ENCODE results near the gene CEMIP2.

Gene CEMIP2

DNA sequence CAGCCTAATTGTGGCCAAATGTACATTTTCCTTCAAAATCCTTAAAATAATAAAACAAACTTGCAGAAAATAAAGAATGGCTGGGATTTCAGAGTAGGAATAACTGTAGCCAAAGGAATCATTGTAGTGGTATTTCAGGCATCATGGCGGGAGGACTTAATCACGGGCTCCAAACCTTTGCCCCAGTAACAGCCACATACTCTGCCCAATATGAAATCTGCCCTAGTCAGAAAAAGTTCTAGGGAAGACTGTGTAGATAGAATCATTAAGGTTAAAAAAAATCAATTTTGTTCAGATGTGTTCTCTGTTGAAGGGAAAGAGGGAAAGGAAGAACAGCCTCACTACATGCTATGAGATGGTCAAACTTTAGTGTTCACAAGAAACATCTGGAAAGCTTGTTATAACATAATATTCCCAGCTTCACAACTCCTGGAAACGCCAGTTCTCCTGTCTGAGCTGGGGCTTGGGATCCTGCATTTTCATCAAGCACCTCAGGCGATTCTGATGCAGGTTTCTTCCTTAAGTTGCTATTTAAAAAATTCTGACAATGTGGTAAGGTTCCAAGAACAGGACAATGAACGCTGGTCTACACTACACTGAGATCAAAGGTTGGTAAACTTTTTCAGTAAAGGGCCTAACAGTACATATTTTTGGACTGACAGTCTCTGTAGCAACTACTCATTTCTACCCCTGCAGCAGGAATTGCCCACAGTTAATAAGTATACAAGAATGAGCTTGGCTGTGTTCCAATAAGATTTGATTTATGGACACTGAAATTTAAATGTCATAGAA, 87.9 kb downstream of the CEMIP2 start:
- POLR2A ChIA-PET = interaction anchor here (0.7 to 1.9 kb wide), 2 partner anchors 88 to 692 kb away, joined by 3 to 5 read pairs; partner anchors contain the start of gene CEMIP2
- CTCF ChIA-PET = interaction anchor here (1.7 to 3.8 kb wide), 4 partner anchors 76 to 395 kb away, joined by 4 to 20 read pairs (median 8); no protein-coding TSS in a partner anchor
- H3K4me3 ChIP-seq (ENCODE audit: low read depth, low read length) = no peak overlapping the region
- TF ChIP-seq, protein P1, sequence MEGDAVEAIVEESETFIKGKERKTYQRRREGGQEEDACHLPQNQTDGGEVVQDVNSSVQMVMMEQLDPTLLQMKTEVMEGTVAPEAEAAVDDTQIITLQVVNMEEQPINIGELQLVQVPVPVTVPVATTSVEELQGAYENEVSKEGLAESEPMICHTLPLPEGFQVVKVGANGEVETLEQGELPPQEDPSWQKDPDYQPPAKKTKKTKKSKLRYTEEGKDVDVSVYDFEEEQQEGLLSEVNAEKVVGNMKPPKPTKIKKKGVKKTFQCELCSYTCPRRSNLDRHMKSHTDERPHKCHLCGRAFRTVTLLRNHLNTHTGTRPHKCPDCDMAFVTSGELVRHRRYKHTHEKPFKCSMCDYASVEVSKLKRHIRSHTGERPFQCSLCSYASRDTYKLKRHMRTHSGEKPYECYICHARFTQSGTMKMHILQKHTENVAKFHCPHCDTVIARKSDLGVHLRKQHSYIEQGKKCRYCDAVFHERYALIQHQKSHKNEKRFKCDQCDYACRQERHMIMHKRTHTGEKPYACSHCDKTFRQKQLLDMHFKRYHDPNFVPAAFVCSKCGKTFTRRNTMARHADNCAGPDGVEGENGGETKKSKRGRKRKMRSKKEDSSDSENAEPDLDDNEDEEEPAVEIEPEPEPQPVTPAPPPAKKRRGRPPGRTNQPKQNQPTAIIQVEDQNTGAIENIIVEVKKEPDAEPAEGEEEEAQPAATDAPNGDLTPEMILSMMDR (IDR thresholded peaks at IDR 0.05; ENCODE audit: insufficient read depth, low read length, missing control alignments) = no peak
- no peak for DNase-seq (ENCODE audit: low read depth, low spot score)

GRCh38 chr9:71678999-71679398, 89.3 kb downstream of the CEMIP2 start:
- no peak overlapping the region for H3K4me3 ChIP-seq (ENCODE audit: low read depth, low read length)
- ChIA-PET CTCF (interaction anchor here (0.6 to 3.8 kb wide), 4 partner anchors 66 to 712 kb away, joined by 3 to 20 read pairs (median 6); no protein-coding TSS in a partner anchor), POLR2A (interaction anchor here (0.8 kb wide), 1 partner anchor 32 kb away, joined by 3 read pairs; no protein-coding TSS in a partner anchor)
- DNase-seq (ENCODE audit: low read depth, low spot score) = no peak
- TF ChIP-seq, protein P1 (IDR thresholded peaks at IDR 0.05; ENCODE audit: insufficient read depth, low read length, missing control alignments) = no peak

DNA sequence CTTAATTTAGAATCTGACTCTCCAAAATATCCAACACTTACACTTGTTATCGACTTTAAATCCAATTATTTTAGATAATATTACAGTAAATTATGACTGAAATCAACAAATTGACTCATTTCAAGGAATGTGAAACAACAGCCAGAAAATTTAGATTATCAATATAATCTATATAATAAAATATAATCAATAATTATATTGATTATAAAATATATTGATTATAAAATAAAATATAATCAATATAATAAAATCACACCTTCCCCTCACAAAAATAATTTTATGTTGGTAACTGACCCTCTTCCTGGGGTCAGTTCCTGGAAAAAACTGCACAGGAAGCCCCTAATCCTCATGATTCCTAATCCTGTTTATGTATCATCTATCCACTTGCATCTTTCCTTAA, 91.1 kb downstream of the CEMIP2 start:
- ChIA-PET CTCF (interaction anchor here (0.9 to 1.4 kb wide), 2 partner anchors 13 to 73 kb away, joined by 3 read pairs; no protein-coding TSS in a partner anchor), POLR2A (interaction anchor here (0.6 kb wide), 1 partner anchor 333 kb away, joined by 4 read pairs; no protein-coding TSS in a partner anchor)
- no peak overlapping the region for H3K4me3 ChIP-seq (ENCODE audit: low read depth, low read length)
- DNase-seq (ENCODE audit: low read depth, low spot score) = no peak
- TF ChIP-seq, protein P1 (IDR thresholded peaks at IDR 0.05; ENCODE audit: insufficient read depth, low read length, missing control alignments) = no peak

DNA sequence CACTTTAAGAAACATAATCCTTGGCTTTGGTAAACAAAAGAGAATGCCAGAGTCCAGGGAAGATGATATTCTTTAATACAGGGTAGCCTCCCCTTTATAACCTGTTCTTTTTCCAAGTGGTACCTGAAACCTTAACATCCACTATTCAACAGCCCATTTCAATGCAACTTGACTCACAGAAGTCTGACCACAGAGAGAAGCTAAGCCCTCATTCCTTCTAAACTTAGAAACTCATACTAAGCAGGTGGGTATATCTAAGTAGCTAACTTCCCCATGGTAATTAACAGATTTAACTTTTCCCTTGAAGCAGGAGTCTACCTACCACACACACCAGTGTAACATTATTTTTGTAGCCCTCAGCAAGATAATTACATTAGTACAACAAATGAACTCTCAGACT, 91.9 kb downstream of the CEMIP2 start:
- H3K4me3 ChIP-seq (ENCODE audit: low read depth, low read length) = no peak overlapping the region
- ChIA-PET CTCF (interaction anchor here (1.4 kb wide), 1 partner anchor 73 kb away, joined by 3 read pairs; no protein-coding TSS in a partner anchor), POLR2A (no interaction called here)
- TF ChIP-seq, protein P1 (IDR thresholded peaks at IDR 0.05; ENCODE audit: insufficient read depth, low read length, missing control alignments) = no peak
- no peak for DNase-seq (ENCODE audit: low read depth, low spot score)

GRCh38 chr9:71675857-71676165, 92.5 kb downstream of the CEMIP2 start:
- H3K4me3 ChIP-seq (ENCODE audit: low read depth, low read length) = no peak overlapping the region
- CTCF ChIA-PET = interaction anchor here (1.7 kb wide), 1 partner anchor 72 kb away, joined by 4 read pairs; no protein-coding TSS in a partner anchor
- no peak for DNase-seq (ENCODE audit: low read depth, low spot score)
- TF ChIP-seq, protein P1 (IDR thresholded peaks at IDR 0.05; ENCODE audit: insufficient read depth, low read length, missing control alignments) = no peak
- POLR2A ChIA-PET = no interaction called here

GRCh38 chr9:71675105-71675856, 93.0 kb downstream of the CEMIP2 start:
- ChIA-PET CTCF (interaction anchor here (1.7 kb wide), 1 partner anchor 71 kb away, joined by 4 read pairs; no protein-coding TSS in a partner anchor), POLR2A (no interaction called here)
- no peak for DNase-seq (ENCODE audit: low read depth, low spot score)
- TF ChIP-seq, protein P1 (IDR thresholded peaks at IDR 0.05; ENCODE audit: insufficient read depth, low read length, missing control alignments) = no peak
- H3K4me3 ChIP-seq (ENCODE audit: low read depth, low read length) = no peak overlapping the region

All from AG04449 (cell line).